ENCODE results near the gene FAM107B.

DNA sequence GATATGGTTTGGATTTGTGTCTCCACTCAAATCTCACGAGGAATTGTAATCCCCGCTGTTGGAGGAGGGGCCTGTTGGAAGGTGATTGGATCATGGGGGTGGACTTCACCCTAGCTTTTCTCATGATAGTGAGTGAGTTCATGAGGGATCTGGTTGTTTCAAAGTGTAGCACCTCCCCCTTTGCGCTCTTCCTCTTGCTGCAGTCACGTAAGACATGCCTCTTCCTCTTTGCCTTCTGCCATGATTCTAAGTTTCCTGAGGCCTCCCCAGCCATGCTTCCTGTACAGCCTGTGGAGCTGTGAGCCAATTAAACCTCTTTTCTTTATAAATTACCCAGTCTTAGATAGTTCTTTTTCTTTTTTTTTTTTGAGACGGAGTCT, 46.1 kb upstream of the FAM107B start:
- TF ChIP-seq EZH2 (IDR thresholded peaks at IDR 0.05; ENCODE audit: low read depth, unreplicated experiment), result no peak
- no peak for TF ChIP-seq CTCF (conservative IDR thresholded peaks at IDR 0.05; ENCODE audit: low read depth in 2 of 2)
- TF ChIP-seq CREB1 (CRISPR knock-in tag; IDR thresholded peaks at IDR 0.05; ENCODE audit: low read depth), result no peak
- no peak for TF ChIP-seq REST (IDR thresholded peaks at IDR 0.05; ENCODE audit: unreplicated experiment)
- TF ChIP-seq EZH2phosphoT487 (IDR thresholded peaks at IDR 0.05; ENCODE audit: unreplicated experiment), result no peak
- TF ChIP-seq POLR2AphosphoS5 (IDR thresholded peaks at IDR 0.05; ENCODE audit: low read depth), result no peak
- no peak for TF ChIP-seq STAT1 (IDR thresholded peaks at IDR 0.05; ENCODE audit: unreplicated experiment)
- TF ChIP-seq JUNB (IDR thresholded peaks at IDR 0.05; ENCODE audit: unreplicated experiment), result no peak
- no peak for TF ChIP-seq ZNF114 (CRISPR knock-in tag; IDR thresholded peaks at IDR 0.05)

Data from GM23338 (cell line).